ENCODE data around the gene NPEPL1.

Gene NPEPL1

GRCh38 chr20:58684291-58684690 lies 8.3 kb upstream of the NPEPL1 start:
- no peak for DNase-seq

GRCh38 chr20:58685988-58686387 lies 6.6 kb upstream of the NPEPL1 start:
- no peak for DNase-seq

- DNase-seq, result no peak
Observed at GRCh38 chr20:58688414-58688813, 4.2 kb upstream of the NPEPL1 start.

GRCh38 chr20:58688840-58689239 lies 3.8 kb upstream of the NPEPL1 start:
- no peak for DNase-seq

- DNase-seq, result no peak
Observed at GRCh38 chr20:58690396-58691135, 2.0 kb upstream of the NPEPL1 start.

DNA sequence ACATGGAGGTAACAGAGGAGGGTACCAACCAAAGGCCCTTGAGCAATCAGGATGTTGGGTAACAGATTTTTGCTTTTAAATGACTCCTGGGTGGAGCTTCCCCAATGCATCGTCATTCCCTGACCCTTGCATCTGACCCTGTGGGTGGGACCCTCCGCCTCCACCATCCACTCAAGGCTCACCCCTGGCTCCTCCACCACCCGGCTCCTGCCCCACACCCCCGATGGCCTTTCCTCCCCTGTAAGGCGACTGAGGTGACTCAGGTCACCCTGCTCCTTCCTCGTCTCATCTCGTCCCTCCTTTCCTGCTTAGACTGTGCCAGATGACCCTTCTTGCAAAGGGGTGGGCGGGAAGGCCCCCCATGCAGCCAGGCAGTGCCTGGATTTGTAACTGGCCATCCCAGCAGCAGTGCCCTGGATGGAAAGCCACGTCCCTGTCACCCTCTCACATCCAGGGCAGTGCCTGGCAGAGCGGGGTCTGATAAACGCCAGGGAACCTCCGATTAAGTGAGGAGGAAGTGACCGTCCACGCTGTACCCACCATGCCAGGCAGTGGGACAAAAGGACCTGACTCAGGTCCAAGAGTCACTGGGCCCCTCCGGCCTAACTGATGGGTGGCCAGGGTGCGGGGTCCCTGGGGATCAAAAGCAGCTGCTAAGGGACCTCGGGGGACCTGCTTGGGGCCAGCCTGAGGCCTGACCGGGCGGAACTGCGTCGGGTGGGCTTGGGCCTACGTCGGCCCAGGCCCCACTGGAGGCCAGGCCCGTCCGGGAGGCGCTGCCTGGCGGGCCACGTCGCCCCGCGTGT lies 624 bp upstream of the NPEPL1 start:
- no peak for DNase-seq

GRCh38 chr20:58693226-58694006 lies 816 bp downstream of the NPEPL1 start:
- no peak for DNase-seq

- DNase-seq, result no peak
Observed at GRCh38 chr20:58694241-58695083, 1.9 kb downstream of the NPEPL1 start.

GRCh38 chr20:58695084-58695722 lies 2.6 kb downstream of the NPEPL1 start:
- DNase-seq, result no peak

DNA sequence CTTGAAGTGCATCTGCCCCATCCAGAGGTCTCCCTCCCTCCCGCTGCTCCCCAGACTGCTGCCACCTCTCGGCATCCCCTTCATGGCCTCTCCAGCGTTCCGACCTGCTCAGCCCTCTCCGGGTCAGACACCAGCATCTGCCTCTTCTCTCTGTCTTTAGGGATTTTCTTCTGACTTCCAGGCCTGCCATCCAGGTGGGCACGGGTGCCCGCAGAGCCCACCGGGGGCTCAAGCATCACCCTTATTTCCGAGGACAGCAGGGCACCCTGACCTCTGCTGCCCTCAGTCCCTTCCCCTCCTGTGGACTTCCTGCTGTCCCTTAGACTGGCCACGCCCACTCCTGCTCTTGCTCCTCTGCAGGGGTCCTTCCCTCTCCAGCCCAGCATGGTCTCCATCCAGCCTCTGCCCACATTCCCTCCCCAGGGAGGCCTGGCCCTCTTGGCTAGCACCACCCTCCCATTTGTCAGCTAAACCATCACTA lies 3.3 kb downstream of the NPEPL1 start:
- no peak for DNase-seq

- no peak for DNase-seq
Observed at GRCh38 chr20:58696411-58696961, 3.9 kb downstream of the NPEPL1 start.

DNA sequence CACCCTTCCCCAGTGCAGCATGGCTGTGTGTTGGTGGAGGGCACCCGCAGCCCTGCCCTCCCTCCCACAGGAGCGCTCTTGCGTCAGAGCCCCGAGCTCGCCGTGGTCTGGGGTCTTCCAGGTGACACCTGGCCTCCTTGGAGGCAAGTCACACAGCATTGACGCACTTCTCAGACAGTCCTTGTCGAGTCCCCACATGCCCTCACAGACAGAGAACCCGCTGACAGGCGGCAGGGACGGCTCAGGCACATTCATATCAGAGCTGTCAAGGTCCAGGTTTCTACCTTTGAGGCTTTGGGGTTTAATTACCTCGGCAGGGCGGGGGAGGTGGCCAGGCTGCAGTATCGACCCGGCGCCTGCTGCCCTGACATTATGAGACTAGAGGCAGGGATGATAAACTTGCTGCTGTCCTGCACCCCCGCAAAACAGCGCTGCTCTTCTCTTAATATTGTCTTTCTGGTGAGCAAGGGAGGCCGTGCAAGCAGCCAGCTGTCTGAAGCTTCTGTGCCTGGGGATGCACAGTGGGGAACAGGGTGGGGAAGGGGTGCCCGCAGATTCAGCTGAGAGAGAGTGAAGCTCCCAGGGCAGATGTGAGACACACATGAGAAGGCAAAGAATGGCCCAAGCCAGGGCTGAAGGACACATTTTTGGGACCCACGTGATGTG lies 4.7 kb downstream of the NPEPL1 start:
- DNase-seq, result no peak

DNA sequence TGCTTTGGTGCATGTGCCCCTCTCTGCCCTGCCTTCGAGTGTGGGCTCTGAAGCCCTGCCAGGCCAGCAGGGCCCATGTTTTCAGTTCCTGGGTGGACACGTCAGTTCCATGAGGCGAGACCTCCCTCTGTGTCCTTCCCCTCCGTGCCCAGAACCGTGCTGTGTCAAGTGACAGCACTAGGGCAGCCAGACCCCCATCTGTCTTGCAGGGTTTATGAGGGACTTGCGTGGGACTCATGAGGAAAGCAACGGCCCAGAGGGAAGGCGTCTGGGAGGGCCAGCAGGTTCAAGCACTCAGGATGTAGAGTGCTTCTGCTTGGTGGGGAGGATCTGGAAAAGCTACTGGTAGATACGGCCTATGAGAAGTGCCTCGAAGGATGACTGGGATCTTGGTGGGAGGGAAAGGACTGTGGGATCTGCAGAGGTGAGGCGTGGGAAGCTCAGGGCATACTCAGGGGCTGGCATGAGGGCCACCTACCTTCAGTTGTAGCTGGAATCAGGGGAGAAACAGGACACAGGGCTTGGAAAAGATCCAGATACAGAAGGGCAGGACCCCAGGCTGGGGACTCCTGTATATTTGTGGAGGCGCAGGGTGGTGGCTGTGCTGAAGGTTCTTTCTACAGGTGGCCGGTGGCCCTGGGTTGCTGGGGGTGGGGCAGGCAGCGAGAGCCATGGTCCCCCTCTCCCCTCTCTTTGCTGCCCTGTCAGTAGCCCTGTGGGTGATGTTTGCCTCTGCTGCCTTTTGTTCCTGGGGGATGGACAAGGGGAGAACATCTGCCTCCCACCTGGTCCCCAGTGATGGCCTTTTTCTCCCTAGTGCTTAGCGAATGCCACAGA lies 5.5 kb downstream of the NPEPL1 start:
- no peak for DNase-seq

GRCh38 chr20:58698741-58699622 lies 6.4 kb downstream of the NPEPL1 start:
- no peak for DNase-seq

- DNase-seq, result no peak
Observed at GRCh38 chr20:58699623-58700107, 7.1 kb downstream of the NPEPL1 start.

- no peak for DNase-seq
Observed at GRCh38 chr20:58700121-58700821, 7.7 kb downstream of the NPEPL1 start.

DNA sequence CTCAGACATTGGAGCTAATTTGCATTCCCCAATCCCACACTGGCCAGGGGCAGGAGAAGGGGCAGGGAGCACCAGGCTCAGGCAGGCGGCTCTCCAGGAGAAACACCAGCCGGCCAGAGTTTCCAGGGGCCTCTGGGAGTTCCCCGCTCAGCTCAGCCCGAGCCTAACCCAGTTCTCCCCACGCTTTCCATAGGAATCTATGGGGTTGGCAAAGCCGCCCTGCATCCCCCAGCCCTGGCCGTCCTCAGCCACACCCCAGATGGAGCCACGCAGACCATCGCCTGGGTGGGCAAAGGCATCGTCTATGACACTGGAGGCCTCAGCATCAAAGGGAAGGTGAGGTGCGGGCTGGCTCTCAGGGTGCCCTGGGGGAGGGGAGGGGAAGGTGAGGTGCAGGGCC lies 8.2 kb downstream of the NPEPL1 start:
- no peak for DNase-seq

All from activated CD4-positive, CD25-positive, alpha-beta regulatory T cell (primary cell).